GM12801 (cell line): ENCODE measurements around the gene IL17RD.

Experiments
- CTCF ChIP-seq: IDR thresholded peaks from one replicate; pipeline ENCODE4 v1.5.1; 2011; ENCODE audit warnings: control low read depth; ENCODE audit not compliant: insufficient read length; ENCODE audit errors: extremely low read depth

IL17RD gene

GRCh38 chr3:57078635-57079473, 86.3 kb downstream of the IL17RD start:
- TF ChIP-seq CTCF, result no peak

- no peak for TF ChIP-seq CTCF
These were observed 86.9 kb downstream of the IL17RD start for GRCh38 chr3:57078344-57078634.

- TF ChIP-seq CTCF, result no peak
These were observed 87.4 kb downstream of the IL17RD start for GRCh38 chr3:57077630-57078343.

- no peak for TF ChIP-seq CTCF
These were observed 88.7 kb downstream of the IL17RD start for GRCh38 chr3:57076422-57076951.

- no peak for TF ChIP-seq CTCF
These were observed 91.0 kb downstream of the IL17RD start for GRCh38 chr3:57074135-57074534.

GRCh38 chr3:57073628-57074027, 91.5 kb downstream of the IL17RD start:
- TF ChIP-seq CTCF, result no peak

GRCh38 chr3:57069503-57069902, 95.7 kb downstream of the IL17RD start:
- no peak for TF ChIP-seq CTCF
